ENCODE measurements around the gene KIAA0040. TPM values are rescaled to one million over a fixed set of nuclear protein-coding genes. Genes with fewer than 3 reads are reported as not detected.

Gene KIAA0040
- total and polyA plus RNA-seq, 11 donors: 4.8 to 45.3 (median 12.9) TPM

- TF ChIP-seq CTCF (IDR thresholded peaks at IDR 0.05): no peak
- no peak for TF ChIP-seq POLR2A (IDR thresholded peaks at IDR 0.05)
- Histone ChIP-seq H3K27ac (peak overlapping the region in 9 of 12 donors; percentile 1 to 65 (median 36)), H3K9me3 (no peaks in the 10 kb centered on the region), H3K27me3 (no peaks in the 10 kb centered on the region), H3K4me3 (no peak overlapping the region), H3K4me1 (peaks cover 0 to 58% (median 33%) of the 10 kb centered on the region in 12 donors), H3K36me3 (no peaks in the 10 kb centered on the region)
- ATAC-seq (peak in 3 of 4 donors; percentile 27 to 50 (median 46)), DNase-seq (no peak)
- intact Hi-C loops (cut with DNase I): loop anchor here in 4 of 10 donors (5.0 to 10.0 kb wide), 3 partner anchors 97 to 362 kb away; no protein-coding TSS in a partner anchor
- WGBS, 4 donors: 50 to 67% (median 54%) methylated on average over 1 of the region's 1 CpG
These were observed 63.4 kb downstream of the KIAA0040 start for GRCh38 chr1:175129182-175129581.

GRCh38 chr1:175128523-175128922 is 64.1 kb downstream of the KIAA0040 start:
- intact Hi-C loops (cut with DNase I): loop anchor here in 4 of 10 donors (5.0 to 10.0 kb wide), 3 partner anchors 96 to 361 kb away; no protein-coding TSS in a partner anchor
- H3K27ac ChIP-seq: peak overlapping the region in 8 of 12 donors; percentile 8 to 56 (median 30)
- 85 to 94% (median 86%) methylated on average over 9 of the region's 9 CpGs for WGBS, 4 donors
- no peaks in the 10 kb centered on the region for H3K27me3 ChIP-seq
- H3K4me1 ChIP-seq: peaks cover 0 to 58% (median 33%) of the 10 kb centered on the region in 12 donors
- H3K4me3 ChIP-seq: no peak overlapping the region
- H3K9me3 ChIP-seq: no peaks in the 10 kb centered on the region
- H3K36me3 ChIP-seq: no peaks in the 10 kb centered on the region
- no peak for DNase-seq
- ATAC-seq: no peak
- TF ChIP-seq POLR2A (IDR thresholded peaks at IDR 0.05) (no peak), CTCF (IDR thresholded peaks at IDR 0.05) (no peak)

- no peak for DNase-seq
- H3K36me3 ChIP-seq: no peaks in the 10 kb centered on the region
- peaks cover 0 to 54% (median 31%) of the 10 kb centered on the region in 12 donors for H3K4me1 ChIP-seq
- intact Hi-C loops (cut with DNase I): loop anchor here in 4 of 10 donors (5.0 to 10.0 kb wide), 3 partner anchors 95 to 360 kb away; no protein-coding TSS in a partner anchor
- no peaks in the 10 kb centered on the region for H3K27me3 ChIP-seq
- peak overlapping the region in 3 of 12 donors; percentile 25 to 49 (median 36) for H3K27ac ChIP-seq
- TF ChIP-seq CTCF (IDR thresholded peaks at IDR 0.05): no peak
- TF ChIP-seq POLR2A (IDR thresholded peaks at IDR 0.05): no peak
- H3K4me3 ChIP-seq: no peak overlapping the region
- no peak for ATAC-seq
- H3K9me3 ChIP-seq: no peaks in the 10 kb centered on the region
- WGBS, 4 donors: 85 to 98% (median 89%) methylated on average over 4 to 6 of the region's 6 CpGs
These were observed 65.0 kb downstream of the KIAA0040 start for GRCh38 chr1:175127565-175127964.

GRCh38 chr1:175126347-175126746 is 66.2 kb downstream of the KIAA0040 start:
- Histone ChIP-seq H3K27me3 (no peaks in the 10 kb centered on the region), H3K4me3 (no peak overlapping the region), H3K27ac (peak overlapping the region in 1 of 12 donors; percentile 19), H3K4me1 (peaks cover 0 to 48% (median 28%) of the 10 kb centered on the region in 12 donors), H3K9me3 (no peaks in the 10 kb centered on the region), H3K36me3 (no peaks in the 10 kb centered on the region)
- DNase-seq: no peak
- no peak for ATAC-seq
- no peak for TF ChIP-seq POLR2A (IDR thresholded peaks at IDR 0.05)
- no peak for TF ChIP-seq CTCF (IDR thresholded peaks at IDR 0.05)
- WGBS, 4 donors: 67 to 83% (median 75%) methylated on average over 4 of the region's 4 CpGs
- intact Hi-C loops (cut with DNase I): loop anchor here in 4 of 10 donors (5.0 to 10.0 kb wide), 3 partner anchors 94 to 359 kb away; no protein-coding TSS in a partner anchor
